HG02610 (cell line): ENCODE results near the gene PLCB4.

ENCODE experiments used
- ATAC-seq: cut with Tn5 transposase; IDR thresholded peaks from one replicate; pipeline ENCODE4 v1.9.1; 2021; ENCODE audit warnings: mild to moderate bottlenecking, moderate library complexity; ENCODE audit not compliant: unreplicated experiment

Gene PLCB4

GRCh38 chr20:9212735-9213134 lies 143.8 kb downstream of the PLCB4 start:
- no peak for ATAC-seq

DNA sequence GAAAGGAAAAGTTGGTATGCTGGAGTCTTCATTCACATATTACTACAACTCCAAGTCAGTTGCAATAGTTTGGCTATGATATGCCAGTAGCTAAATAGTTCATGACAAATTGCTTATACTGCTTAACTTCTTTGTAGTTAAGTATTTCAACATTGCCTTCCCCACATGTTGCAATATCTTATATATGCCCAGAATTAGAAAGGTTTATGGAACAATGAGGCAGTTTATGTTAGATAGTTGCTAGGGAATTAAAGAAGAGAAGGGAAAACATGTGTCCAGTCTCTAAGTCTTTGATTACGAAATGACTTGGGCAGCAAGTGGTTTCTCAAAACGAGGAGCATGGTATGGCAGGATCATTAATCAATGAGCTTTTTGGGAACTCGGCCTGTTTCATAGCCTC lies 145.8 kb downstream of the PLCB4 start:
- no peak for ATAC-seq

- ATAC-seq: no peak
These were observed 146.7 kb downstream of the PLCB4 start for GRCh38 chr20:9215539-9215938.

GRCh38 chr20:9218531-9218961 lies 149.7 kb downstream of the PLCB4 start:
- ATAC-seq: no peak

DNA sequence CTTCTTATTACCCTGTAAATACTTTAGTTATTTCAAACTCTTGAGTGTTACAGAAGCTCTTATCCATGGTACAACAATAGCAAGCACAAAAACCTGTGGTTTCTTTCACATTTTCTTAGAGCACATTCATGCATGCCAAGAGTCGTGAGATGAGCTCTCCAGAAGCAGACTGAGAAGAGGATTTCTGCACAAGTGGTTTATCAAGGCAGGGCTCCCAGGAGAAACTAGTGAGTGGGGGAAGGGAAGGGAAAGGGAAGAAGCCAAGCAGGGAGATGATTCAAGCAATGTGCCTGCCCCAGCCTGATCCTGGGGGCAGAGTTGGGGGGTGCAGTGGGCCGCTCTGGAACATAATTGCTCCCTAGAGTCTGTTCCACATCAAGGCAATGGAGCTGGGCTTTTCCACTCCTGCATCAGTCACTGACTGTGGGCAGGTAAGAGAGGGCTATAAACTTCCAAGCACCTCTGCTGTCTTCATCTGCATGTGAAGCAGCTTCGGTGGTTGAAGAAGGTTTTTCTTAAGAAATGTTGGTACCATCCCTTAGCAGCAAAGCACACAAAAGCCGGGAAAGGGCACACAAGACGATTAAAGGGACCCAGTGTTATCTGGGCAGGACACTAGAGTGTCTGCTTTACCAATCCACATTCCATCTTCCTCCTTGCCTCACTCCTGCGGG lies 152.1 kb downstream of the PLCB4 start:
- no peak for ATAC-seq

GRCh38 chr20:9223296-9223695 lies 154.4 kb downstream of the PLCB4 start:
- ATAC-seq: no peak

DNA sequence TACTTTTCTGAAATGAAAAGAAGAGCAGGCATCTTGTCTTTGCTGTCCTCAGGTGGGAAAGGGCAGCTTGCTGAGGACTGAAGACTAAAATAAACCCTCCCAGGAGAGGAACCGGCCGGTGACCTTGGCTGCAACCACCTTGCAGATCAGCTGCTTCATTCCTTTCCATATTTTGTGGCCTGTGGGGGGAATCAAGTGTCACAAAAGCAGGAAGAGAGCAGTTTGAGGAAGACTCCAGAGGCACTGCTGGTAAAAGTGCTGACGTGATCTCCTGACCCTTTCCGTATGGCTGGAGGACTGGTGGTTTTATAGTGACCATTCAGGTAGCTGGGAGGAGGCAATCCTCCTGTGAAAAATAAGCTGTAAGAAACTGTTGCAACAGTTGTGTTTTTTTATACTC lies 157.0 kb downstream of the PLCB4 start:
- no peak for ATAC-seq

DNA sequence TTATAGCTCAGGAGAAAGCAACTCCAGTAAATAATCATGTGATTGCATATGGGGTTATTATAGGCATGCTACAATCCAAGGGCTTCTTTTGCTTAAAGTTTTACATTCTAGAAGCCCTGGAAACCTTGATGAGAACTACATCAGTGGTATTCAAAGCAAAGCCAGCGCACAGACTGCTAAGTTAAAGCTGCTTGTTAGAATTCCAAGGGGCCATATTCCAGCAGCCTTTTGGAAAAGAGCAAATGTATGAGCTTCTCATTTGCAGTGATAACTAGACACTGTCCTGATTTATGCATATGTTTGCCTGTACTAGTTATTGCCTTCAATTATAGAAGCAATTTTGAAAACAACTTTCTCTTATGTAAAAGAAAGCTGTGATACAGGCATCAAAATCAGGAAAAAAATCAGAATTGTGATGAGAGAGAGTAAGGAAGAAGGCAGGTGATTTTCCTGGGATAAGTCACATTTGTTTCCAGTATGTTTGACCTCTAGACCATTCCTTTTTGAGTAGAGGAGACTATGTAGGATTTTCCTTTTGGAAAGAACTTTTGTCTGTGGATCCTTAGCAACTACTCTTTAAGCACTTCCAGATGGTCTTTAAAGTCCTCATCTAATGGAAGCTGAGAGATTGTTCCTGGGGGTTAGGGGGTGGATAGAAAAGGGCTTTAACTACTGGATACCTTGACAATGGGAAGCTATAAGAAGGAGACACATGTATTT lies 159.2 kb downstream of the PLCB4 start:
- no peak for ATAC-seq

- ATAC-seq: no peak
These were observed 160.0 kb downstream of the PLCB4 start for GRCh38 chr20:9228774-9229450.

DNA sequence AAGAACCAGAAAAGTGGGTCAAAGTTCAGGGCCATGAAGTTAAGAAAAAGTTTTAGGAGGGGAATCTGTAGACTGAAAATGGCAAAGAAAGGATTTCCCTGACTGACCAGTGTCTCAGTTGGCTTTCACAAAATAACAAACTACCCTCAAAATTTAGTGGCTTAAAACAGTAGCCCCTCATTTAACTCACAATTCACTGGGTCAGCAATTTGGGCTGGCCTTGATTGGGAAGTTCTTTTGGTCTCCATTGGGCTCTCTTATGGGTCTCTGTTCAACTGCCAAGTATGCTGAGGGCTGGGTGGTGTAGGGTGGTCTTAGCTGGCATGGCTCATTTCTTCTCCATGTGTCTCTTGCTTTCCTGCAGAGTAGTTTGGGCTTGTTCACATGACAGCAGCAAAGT lies 161.5 kb downstream of the PLCB4 start:
- no peak for ATAC-seq

DNA sequence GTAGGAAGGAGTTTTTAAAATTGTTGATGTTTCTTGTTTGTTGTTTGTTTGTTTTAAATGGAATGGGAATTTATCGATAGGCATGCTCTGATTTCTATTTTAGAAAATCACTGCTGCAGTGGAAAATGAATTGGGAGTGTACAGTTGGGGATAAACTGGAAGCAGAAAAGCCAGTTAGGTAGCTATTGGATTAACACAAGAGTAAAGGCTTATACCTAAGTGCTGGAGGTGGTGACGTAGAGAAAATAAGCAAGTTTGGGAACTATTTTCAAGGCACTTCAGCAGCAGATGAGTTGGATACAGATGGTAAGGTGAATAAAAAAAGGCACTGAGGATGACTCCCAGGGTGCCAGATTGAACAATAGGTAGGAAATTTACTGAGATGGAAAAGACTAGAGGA lies 164.9 kb downstream of the PLCB4 start:
- ATAC-seq: no peak

GRCh38 chr20:9235518-9235917 lies 166.6 kb downstream of the PLCB4 start:
- no peak for ATAC-seq

- no peak for ATAC-seq
These were observed 167.6 kb downstream of the PLCB4 start for GRCh38 chr20:9236458-9236857.

- no peak for ATAC-seq
These were observed 172.4 kb downstream of the PLCB4 start for GRCh38 chr20:9241232-9241692.

DNA sequence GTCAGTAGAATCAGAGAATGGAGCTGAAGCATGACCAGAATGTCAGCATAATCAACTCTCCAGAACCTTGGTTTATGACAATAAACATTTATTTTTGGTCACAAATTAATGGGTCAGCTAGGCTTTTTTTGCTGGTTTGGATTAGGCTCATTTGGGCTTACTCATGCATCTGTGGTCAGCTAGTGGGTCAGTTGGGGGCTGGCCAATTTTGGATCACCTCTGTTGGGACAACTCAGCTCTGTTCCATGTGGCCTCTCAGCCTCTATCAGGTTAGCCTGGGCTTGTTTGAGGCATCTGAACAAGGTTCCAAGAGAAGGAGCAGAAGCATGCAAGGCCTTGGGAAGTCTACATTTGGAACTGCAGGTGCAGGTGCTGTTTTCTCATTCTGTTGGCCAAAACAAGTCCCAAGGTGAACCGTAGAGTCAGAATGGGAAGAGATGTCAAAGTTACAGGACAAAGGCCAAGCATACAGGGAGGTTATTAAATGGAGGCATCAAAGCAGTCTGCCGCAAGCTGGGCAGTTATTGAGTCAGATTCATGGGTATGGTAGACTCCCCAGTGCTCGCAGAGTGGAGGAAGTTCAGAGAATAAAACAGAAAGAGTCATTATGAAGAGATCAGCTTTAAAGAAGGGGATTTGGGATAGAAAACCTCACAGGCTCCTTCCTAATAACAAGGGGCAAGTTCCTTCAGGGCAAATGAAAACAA lies 173.0 kb downstream of the PLCB4 start:
- ATAC-seq: no peak

DNA sequence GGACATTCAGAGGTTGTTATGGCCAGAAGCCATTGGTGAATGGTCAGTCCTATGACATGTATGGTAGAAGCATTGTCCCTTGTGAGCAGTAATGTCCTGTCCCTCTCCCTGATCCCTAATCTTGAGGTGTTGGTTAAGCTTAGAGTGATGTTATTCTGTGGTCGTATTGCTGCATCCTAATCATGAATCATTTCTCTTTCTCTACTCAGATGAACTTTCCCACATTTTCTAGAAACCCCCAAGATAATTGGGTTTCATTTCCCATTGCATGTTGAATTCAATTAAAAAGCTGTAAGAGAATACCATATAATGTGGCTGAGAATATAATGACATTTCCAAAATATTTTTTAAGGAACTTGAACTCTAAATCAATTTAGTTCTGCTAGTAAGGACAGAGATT lies 175.1 kb downstream of the PLCB4 start:
- no peak for ATAC-seq

DNA sequence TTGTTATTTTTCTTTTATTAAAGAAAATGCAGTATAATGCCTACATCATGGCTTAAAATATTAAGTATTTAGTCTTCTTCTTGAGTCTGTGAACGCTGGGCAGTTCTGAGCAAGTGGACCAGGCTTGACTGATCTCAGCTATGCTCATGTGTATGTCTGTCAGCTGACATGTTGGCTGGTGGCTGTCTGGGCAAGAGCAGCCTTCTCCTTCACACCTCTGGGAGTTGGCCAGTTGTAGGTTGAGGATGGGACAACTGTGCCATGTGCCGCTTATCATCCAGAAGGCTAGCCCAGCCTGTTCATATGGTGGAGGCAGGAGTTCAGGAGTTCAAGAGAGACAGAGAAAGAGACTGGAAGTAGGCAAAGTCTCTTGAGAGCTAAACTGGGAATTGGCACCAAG lies 175.9 kb downstream of the PLCB4 start:
- ATAC-seq: no peak

DNA sequence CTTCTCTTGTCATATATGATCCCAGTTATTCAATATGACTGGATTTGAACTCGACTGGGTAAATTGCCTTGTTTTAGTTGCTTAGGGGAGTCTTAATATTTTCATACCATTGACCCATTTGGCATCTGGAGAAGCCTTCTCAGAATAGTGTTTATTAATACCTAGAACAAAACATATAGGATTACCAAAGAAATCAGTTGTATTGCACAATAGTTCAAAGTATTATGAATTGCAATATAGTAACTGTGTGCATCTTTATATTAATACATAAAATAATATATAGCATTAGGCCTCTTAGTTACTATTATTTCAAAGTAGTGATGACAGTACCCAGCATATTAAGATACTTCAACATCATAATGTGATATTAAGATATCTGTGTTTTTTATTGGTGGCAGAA lies 177.8 kb downstream of the PLCB4 start:
- ATAC-seq: no peak

DNA sequence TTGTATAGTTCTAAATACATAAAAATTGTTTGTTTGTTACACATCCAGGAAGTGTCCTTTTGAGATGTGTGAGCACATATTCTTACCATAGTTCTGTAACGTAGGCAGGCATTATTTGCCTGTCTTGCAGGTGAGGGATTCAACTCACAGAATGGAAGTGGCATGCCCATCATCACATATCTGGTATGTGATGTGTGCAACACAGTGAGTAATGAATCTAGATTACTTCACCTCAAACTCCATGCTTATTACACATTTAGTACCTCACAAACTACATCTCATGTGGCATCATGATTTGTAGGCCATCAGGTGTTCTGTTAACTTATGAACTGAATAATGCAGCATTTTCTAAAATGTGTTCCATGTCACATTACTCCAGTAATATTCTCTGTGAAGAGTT lies 181.6 kb downstream of the PLCB4 start:
- no peak for ATAC-seq

DNA sequence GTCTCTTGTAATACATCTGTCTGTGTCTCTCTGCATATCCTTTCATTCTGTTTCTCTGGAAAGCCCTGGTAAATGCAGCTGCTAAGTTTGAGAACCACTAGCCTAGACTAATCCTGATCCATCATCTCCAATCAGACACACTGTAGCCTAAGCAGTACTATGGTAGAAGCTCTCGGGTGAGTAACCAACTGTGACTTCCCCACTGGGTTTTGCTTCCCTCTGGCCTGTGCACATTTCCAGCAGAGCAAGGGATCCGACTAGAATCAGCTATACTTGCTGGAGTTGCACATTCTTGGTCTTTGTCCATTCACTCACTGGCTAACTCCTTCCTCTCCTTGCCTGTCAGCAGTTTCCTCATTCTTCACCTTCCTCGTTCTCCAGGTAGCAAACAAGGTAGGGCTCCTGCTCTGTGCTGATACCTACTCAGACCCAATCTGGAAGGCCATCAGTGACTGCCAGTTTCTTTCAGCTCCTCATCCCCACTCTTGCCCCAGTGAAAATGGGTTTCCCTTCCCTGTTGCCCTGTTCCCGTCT lies 184.2 kb downstream of the PLCB4 start:
- ATAC-seq: no peak

- ATAC-seq: no peak
These were observed 186.3 kb downstream of the PLCB4 start for GRCh38 chr20:9255171-9255570.
